ENCODE data around the gene CEACAM5. TPM values are rescaled to one million over a fixed set of nuclear protein-coding genes. Genes with fewer than 3 reads are reported as not detected.
"Not testable (repeated sequence)": the region's sequence is repeated elsewhere in the genome, so short reads cannot be mapped to it uniquely, and the experiment has no call there.

Gene CEACAM5
- total RNA-seq, 2 donors from 2014 or later: 0.32 to 3.4 TPM

DNA sequence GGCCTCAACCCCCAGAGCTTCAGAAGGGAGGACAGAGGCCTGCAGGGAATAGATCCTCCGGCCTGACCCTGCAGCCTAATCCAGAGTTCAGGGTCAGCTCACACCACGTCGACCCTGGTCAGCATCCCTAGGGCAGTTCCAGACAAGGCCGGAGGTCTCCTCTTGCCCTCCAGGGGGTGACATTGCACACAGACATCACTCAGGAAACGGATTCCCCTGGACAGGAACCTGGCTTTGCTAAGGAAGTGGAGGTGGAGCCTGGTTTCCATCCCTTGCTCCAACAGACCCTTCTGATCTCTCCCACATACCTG lies 969 bp upstream of the CEACAM5 start:
- WGBS: 68% methylated on average over 5 of the region's 5 CpGs
- H3K27ac ChIP-seq: no peak overlapping the region
- H3K9me3 ChIP-seq: no peaks in the 10 kb centered on the region
- H3K4me1 ChIP-seq (replicated peaks): no peaks in the 10 kb centered on the region
- peaks cover 13% of the 10 kb centered on the region for H3K27me3 ChIP-seq (replicated peaks; ENCODE audit: insufficient read depth)
- intact Hi-C loops (cut with DNase I): no loop called here
- TF ChIP-seq POLR2A (IDR thresholded peaks at IDR 0.05): no peak
- TF ChIP-seq, protein P1, sequence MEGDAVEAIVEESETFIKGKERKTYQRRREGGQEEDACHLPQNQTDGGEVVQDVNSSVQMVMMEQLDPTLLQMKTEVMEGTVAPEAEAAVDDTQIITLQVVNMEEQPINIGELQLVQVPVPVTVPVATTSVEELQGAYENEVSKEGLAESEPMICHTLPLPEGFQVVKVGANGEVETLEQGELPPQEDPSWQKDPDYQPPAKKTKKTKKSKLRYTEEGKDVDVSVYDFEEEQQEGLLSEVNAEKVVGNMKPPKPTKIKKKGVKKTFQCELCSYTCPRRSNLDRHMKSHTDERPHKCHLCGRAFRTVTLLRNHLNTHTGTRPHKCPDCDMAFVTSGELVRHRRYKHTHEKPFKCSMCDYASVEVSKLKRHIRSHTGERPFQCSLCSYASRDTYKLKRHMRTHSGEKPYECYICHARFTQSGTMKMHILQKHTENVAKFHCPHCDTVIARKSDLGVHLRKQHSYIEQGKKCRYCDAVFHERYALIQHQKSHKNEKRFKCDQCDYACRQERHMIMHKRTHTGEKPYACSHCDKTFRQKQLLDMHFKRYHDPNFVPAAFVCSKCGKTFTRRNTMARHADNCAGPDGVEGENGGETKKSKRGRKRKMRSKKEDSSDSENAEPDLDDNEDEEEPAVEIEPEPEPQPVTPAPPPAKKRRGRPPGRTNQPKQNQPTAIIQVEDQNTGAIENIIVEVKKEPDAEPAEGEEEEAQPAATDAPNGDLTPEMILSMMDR (IDR thresholded peaks at IDR 0.05): no peak
- no peak for TF ChIP-seq POLR2AphosphoS5 (IDR thresholded peaks at IDR 0.05)
- no peaks in the 10 kb centered on the region for H3K36me3 ChIP-seq
- no peak for DNase-seq (ENCODE audit: low spot score)
- no peak overlapping the region for H3K4me3 ChIP-seq

DNA sequence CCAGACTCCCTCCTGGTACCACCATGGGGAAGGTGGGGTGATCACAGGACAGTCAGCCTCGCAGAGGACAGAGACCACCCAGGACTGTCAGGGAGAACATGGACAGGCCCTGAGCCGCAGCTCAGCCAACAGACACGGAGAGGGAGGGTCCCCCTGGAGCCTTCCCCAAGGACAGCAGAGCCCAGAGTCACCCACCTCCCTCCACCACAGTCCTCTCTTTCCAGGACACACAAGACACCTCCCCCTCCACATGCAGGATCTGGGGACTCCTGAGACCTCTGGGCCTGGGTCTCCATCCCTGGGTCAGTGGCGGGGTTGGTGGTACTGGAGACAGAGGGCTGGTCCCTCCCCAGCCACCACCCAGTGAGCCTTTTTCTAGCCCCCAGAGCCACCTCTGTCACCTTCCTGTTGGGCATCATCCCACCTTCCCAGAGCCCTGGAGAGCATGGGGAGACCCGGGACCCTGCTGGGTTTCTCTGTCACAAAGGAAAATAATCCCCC lies 505 bp upstream of the CEACAM5 start:
- no peaks in the 10 kb centered on the region for H3K4me1 ChIP-seq (replicated peaks)
- peaks cover 13% of the 10 kb centered on the region for H3K27me3 ChIP-seq (replicated peaks; ENCODE audit: insufficient read depth)
- H3K4me3 ChIP-seq: no peak overlapping the region
- 86% methylated on average over 5 of the region's 5 CpGs for WGBS
- no peak for DNase-seq (ENCODE audit: low spot score)
- H3K27ac ChIP-seq: no peak overlapping the region
- H3K9me3 ChIP-seq: no peaks in the 10 kb centered on the region
- TF ChIP-seq, protein P1 (IDR thresholded peaks at IDR 0.05): no peak
- TF ChIP-seq POLR2A (IDR thresholded peaks at IDR 0.05): no peak
- TF ChIP-seq POLR2AphosphoS5 (IDR thresholded peaks at IDR 0.05): no peak
- intact Hi-C loops (cut with DNase I): no loop called here
- H3K36me3 ChIP-seq: no peaks in the 10 kb centered on the region

DNA sequence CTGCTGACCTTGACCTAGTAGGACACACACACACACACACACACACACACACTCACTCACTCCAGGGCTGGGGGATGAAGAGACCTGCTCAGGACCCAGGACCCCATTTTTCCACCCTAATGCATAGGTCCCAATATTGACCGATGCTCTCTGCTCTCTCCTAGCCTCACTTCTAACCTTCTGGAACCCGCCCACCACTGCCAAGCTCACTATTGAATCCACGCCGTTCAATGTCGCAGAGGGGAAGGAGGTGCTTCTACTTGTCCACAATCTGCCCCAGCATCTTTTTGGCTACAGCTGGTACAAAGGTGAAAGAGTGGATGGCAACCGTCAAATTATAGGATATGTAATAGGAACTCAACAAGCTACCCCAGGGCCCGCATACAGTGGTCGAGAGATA lies 1.1 kb downstream of the CEACAM5 start:
- H3K36me3 ChIP-seq; H3K9me3 ChIP-seq; intact Hi-C loops (cut with DNase I); H3K27ac ChIP-seq; H3K4me3 ChIP-seq; H3K4me1 ChIP-seq (replicated peaks); DNase-seq (ENCODE audit: low spot score): not testable (repeated sequence)
- WGBS: 90% methylated on average over 8 of the region's 8 CpGs
- H3K27me3 ChIP-seq (replicated peaks; ENCODE audit: insufficient read depth): peaks cover 13% of the 10 kb centered on the region

DNA sequence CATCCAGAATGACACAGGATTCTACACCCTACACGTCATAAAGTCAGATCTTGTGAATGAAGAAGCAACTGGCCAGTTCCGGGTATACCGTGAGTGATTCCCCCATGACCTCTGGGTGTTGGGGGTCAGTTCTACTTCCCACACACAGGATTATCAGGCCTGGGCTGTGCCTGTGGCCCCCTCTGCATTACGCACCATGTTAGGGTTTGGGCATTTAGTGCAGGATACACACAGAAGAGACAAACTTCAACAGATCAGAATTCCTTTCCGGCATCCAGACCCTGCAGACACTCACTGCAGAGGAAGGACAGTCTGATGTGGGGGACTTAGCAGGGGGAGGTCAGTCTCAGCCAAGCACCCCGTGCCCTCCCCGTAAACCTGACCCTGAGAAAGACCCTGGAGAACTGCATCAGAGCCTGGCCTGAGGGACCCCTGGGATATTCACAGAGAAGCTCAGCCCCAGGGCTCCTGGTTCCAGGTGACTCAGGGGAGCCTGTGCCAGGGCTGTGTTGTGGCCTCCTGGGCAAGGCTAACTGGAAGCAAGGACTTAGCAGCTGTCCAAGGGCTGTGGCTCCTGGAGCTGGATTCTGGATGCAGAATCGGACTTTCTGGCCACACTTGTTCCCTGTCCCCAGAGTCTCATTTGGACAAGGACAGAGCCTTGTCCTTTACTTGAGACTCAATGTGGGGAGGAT lies 1.7 kb downstream of the CEACAM5 start:
- intact Hi-C loops (cut with DNase I): no loop called here
- Histone ChIP-seq H3K4me3 (no peak overlapping the region), H3K4me1 (replicated peaks) (no peaks in the 10 kb centered on the region), H3K9me3 (no peaks in the 10 kb centered on the region), H3K27me3 (replicated peaks; ENCODE audit: insufficient read depth) (peaks cover 13% of the 10 kb centered on the region), H3K36me3 (no peaks in the 10 kb centered on the region), H3K27ac (no peak overlapping the region)
- TF ChIP-seq POLR2AphosphoS5 (IDR thresholded peaks at IDR 0.05): no peak
- no peak for TF ChIP-seq POLR2A (IDR thresholded peaks at IDR 0.05)
- TF ChIP-seq, protein P1 (IDR thresholded peaks at IDR 0.05): no peak
- no peak for DNase-seq (ENCODE audit: low spot score)
- WGBS: 87% methylated on average over 8 of the region's 8 CpGs

DNA sequence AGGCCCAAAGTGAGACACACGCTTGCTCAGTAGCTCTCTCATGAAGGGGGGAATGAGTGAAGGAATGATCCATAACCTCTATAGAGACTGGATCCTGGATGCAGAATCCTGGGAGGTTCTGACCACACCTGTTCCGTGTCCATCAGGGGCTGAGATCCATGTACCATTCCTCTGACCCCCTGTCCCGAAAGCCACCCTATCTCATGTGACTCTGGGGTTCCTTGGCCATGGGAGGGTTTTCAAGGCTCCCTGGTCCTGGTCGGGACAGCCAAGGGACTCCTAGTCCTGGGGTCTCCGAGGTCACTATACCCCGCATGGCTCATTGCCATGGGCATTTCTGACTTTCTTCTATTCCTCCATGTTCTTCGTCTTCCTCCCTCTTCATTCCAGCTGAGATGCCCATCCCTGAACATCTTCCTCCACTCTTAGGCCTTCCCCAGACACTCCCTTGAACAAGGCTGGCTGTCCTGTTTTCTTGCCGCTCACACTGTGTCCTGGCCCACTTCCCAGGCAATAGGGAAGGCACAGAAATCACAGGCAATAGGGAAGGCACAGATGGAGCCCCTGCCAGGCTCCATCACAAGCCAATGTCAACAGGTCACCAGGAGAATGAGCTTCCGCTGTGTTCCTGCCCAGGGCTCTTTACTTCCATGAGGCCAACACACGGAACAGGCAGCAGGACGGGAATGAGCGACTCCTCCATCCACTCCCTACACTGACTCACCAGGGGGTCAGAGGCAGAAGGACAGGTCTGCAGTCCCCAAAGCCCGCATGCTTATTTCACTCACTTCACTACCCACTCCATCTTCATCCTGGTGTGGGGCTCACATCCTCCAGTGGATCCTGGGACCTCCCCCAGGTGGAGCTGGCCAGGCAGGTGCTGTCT lies 3.2 kb downstream of the CEACAM5 start:
- Histone ChIP-seq H3K36me3 (no peaks in the 10 kb centered on the region), H3K4me1 (replicated peaks) (no peaks in the 10 kb centered on the region), H3K4me3 (no peak overlapping the region), H3K27me3 (replicated peaks; ENCODE audit: insufficient read depth) (peaks cover 9% of the 10 kb centered on the region), H3K27ac (no peak overlapping the region), H3K9me3 (no peaks in the 10 kb centered on the region)
- intact Hi-C loops (cut with DNase I): no loop called here
- no peak for DNase-seq (ENCODE audit: low spot score)
- 93% methylated on average over 13 of the region's 13 CpGs for WGBS
- no peak for TF ChIP-seq POLR2A (IDR thresholded peaks at IDR 0.05)
